ENCODE results near the gene OXNAD1.

OXNAD1 gene

GRCh38 chr3:16264708-16265454, at the start of gene OXNAD1, which contains the start of gene DPH3:
Gene OXNAD1 (plus strand): TSS chr3:16265212. CDS start chr3:16270953, 5,741 bp downstream.
Gene DPH3 (minus strand): TSS chr3:16264943. CDS start chr3:16264876, 67 bp downstream.
- DNase-seq (ENCODE audit: low read depth, low spot score), result peak; percentile 100

- no peak for DNase-seq (ENCODE audit: low read depth, low spot score)
These were observed 48.6 kb upstream of the OXNAD1 start for GRCh38 chr3:16216373-16216935.

- DNase-seq (ENCODE audit: low read depth, low spot score), result no peak
These were observed 45.2 kb upstream of the OXNAD1 start for GRCh38 chr3:16219777-16220176.

GRCh38 chr3:16221990-16222389, 43.0 kb upstream of the OXNAD1 start:
- DNase-seq (ENCODE audit: low read depth, low spot score), result no peak

GRCh38 chr3:16222547-16222946, 42.5 kb upstream of the OXNAD1 start:
- DNase-seq (ENCODE audit: low read depth, low spot score), result no peak

- no peak for DNase-seq (ENCODE audit: low read depth, low spot score)
These were observed 40.7 kb upstream of the OXNAD1 start for GRCh38 chr3:16224325-16224724.

- DNase-seq (ENCODE audit: low read depth, low spot score), result no peak
These were observed 37.4 kb upstream of the OXNAD1 start for GRCh38 chr3:16227566-16227965.

GRCh38 chr3:16229681-16230080, 35.3 kb upstream of the OXNAD1 start:
- DNase-seq (ENCODE audit: low read depth, low spot score), result no peak

- no peak for DNase-seq (ENCODE audit: low read depth, low spot score)
These were observed 33.0 kb upstream of the OXNAD1 start for GRCh38 chr3:16231983-16232382.

- no peak for DNase-seq (ENCODE audit: low read depth, low spot score)
These were observed 31.2 kb upstream of the OXNAD1 start for GRCh38 chr3:16233806-16234205.

GRCh38 chr3:16234281-16234680, 30.7 kb upstream of the OXNAD1 start:
- DNase-seq (ENCODE audit: low read depth, low spot score), result no peak

- DNase-seq (ENCODE audit: low read depth, low spot score), result no peak
These were observed 28.9 kb upstream of the OXNAD1 start for GRCh38 chr3:16236030-16236639.

- DNase-seq (ENCODE audit: low read depth, low spot score), result peak; percentile 67
These were observed 28.1 kb upstream of the OXNAD1 start for GRCh38 chr3:16236856-16237393.

- no peak for DNase-seq (ENCODE audit: low read depth, low spot score)
These were observed 25.8 kb upstream of the OXNAD1 start for GRCh38 chr3:16239086-16239770.

GRCh38 chr3:16239780-16240179, 25.2 kb upstream of the OXNAD1 start:
- no peak for DNase-seq (ENCODE audit: low read depth, low spot score)

- no peak for DNase-seq (ENCODE audit: low read depth, low spot score)
These were observed 24.6 kb upstream of the OXNAD1 start for GRCh38 chr3:16240229-16241023.

GRCh38 chr3:16241225-16241624, 23.8 kb upstream of the OXNAD1 start:
- DNase-seq (ENCODE audit: low read depth, low spot score), result no peak

GRCh38 chr3:16242177-16242576, 22.8 kb upstream of the OXNAD1 start:
- DNase-seq (ENCODE audit: low read depth, low spot score), result no peak

- DNase-seq (ENCODE audit: low read depth, low spot score), result peak; percentile 56
These were observed 21.1 kb upstream of the OXNAD1 start for GRCh38 chr3:16243706-16244490.

GRCh38 chr3:16245609-16246008, 19.4 kb upstream of the OXNAD1 start:
- DNase-seq (ENCODE audit: low read depth, low spot score), result no peak

Data from astrocyte of the hippocampus (primary cell).